Neural progenitor cell (in vitro differentiated cells): ENCODE measurements around the gene AUTS2.

Source experiments
- CTCF ChIP-seq: fragments of 200-600 bp; sonication (generic); IDR thresholded peaks from 2 replicates; pipeline ENCODE4 v1.5.1; 2017; ENCODE audit warnings: antibody characterized with exemption, mild to moderate bottlenecking
- EZH2 ChIP-seq: fragments of 200-600 bp; sonication (generic); IDR thresholded peaks from 2 replicates; pipeline ENCODE4 v1.6.1; 2017; ENCODE audit warnings: antibody characterized with exemption, mild to moderate bottlenecking, moderate library complexity

DNA sequence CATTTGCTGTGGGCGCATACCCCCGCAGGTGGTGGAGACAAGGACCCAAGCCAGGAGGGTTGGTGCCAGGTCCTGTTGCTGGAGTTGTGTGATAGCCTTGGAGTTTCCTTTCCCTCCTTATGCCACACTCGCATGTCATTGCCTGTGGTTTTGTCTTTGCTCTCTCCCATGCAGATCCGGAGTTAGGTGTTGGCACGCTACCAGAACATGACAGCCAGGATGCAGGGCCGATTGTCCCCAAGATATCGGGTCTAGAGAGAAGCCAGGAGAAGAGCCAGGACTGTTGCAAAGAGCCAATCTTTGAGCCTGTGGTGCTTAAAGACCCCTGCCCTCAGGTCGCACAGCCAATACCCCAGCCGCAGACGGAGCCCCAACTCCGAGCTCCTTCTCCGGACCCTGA, 1164.4 kb downstream of the AUTS2 start:
- TF ChIP-seq CTCF: no peak
- TF ChIP-seq EZH2: no peak
